HepG2 (cell line): ENCODE data around the gene MYO18B. TPM values are rescaled to one million over a fixed set of nuclear protein-coding genes. Genes with fewer than 3 reads are reported as not detected.

Source experiments
- ATAC-seq: fragments of 200-7000 bp; cut with Tn5 transposase; 3 replicates; pipeline ENCODE4 v1.9.1; 2020; ENCODE audit warnings: mild to moderate bottlenecking, moderate library complexity
- BruUV-seq: library from RNA; stranded (reverse); fragments of 400-500 nt; replicated peaks from 2 replicates; lab custom pipeline; 2021; lab: Mats Ljungman, UMichigan
- CTCF ChIA-PET: fragments of 300-600 bp; formaldehyde crosslinking; extraction: SDS; loops from one replicate; lab custom pipeline; 2021; ENCODE audit warnings: low total read pairs, inconsistent platforms, low intra/inter-chr PET ratio; lab: Yijun Ruan, JAX
- POLR2A ChIA-PET: fragments of 350-600 bp; sonication (Branson Sonifier 250); formaldehyde crosslinking; loops from one replicate; lab custom pipeline; 2020; ENCODE audit warnings: antibody characterized with exemption, inconsistent platforms; lab: Yijun Ruan, JAX
- DNase-seq: peaks from one replicate; pipeline ENCODE4 v3.0.0-alpha.2; 2015; ENCODE audit warnings: low spot score
- FAIRE-seq: peaks from 3 replicates; lab custom pipeline; 2011; peaks lifted over from hg19 to GRCh38; lab: Jason Lieb, UNC
- H2AFZ ChIP-seq: one replicate; pipeline ENCODE4 v1.6.1; 2011; ENCODE audit warnings: low read length, inconsistent platforms
- H3K27ac ChIP-seq: fragments of 300-600 bp; 3 replicates; pipeline ENCODE4 v1.8.0; 2011; ENCODE audit warnings: mixed run types, mild to moderate bottlenecking, mixed read lengths, low read length, inconsistent platforms; ENCODE audit not compliant: insufficient read depth; ENCODE audit errors: extremely low read length
- H3K27me3 ChIP-seq, 2 experiments: fragments of 200-600 bp in 1 of 2; 2 replicates in 1 of 2; 3 replicates in 1 of 2; pipeline versions ENCODE4 v1.6.0 to v1.8.0; 2011; ENCODE audit warnings: low read length in 2 of 2, mild to moderate bottlenecking in 2 of 2, moderate library complexity in 2 of 2, inconsistent platforms in 1 of 2; ENCODE audit not compliant: insufficient read depth in 2 of 2, control insufficient read depth in 1 of 2
- H3K36me3 ChIP-seq, 2 experiments: fragments of 200-600 bp in 1 of 2; replicated peaks in 1 of 2; 2 replicates in 1 of 2; 3 replicates in 1 of 2; pipeline versions ENCODE4 v1.5.1 to v1.8.0; 2011; ENCODE audit warnings: low read length in 2 of 2, inconsistent platforms in 1 of 2; ENCODE audit not compliant: insufficient read depth in 2 of 2, control insufficient read depth in 1 of 2
- H3K4me1 ChIP-seq: 2 replicates; pipeline ENCODE4 v1.5.1; 2012; ENCODE audit warnings: low read length, inconsistent platforms; ENCODE audit not compliant: insufficient read depth
- H3K4me2 ChIP-seq: 2 replicates; pipeline ENCODE4 v1.6.0; 2011; ENCODE audit warnings: low read depth, low read length, inconsistent platforms
- H3K4me3 ChIP-seq, 3 experiments: fragments of 200-600 bp in 1 of 3; sonication (generic), shearing (Covaris generic) in 1 of 3; replicated peaks in 1 of 3; 2 replicates each; pipeline ENCODE4 v1.5.1; 2011 to 2016; ENCODE audit warnings: low read length in 3 of 3, inconsistent platforms in 2 of 3, low read depth in 2 of 3, mild to moderate bottlenecking in 2 of 3, control low read depth in 1 of 3, mixed read lengths in 1 of 3; ENCODE audit not compliant: insufficient read depth in 1 of 3
- H3K79me2 ChIP-seq: one replicate; pipeline ENCODE4 v1.6.1; 2011; ENCODE audit warnings: low read length, inconsistent platforms; ENCODE audit not compliant: insufficient read depth
- H3K9ac ChIP-seq: 2 replicates; pipeline ENCODE4 v1.6.0; 2011; ENCODE audit warnings: mild to moderate bottlenecking, low read depth, low read length, inconsistent platforms; ENCODE audit not compliant: insufficient read depth
- H3K9me3 ChIP-seq: 2 replicates; pipeline ENCODE4 v1.5.1; 2012; ENCODE audit warnings: mild to moderate bottlenecking, low read length
- H4K20me1 ChIP-seq: 2 replicates; pipeline ENCODE4 v1.6.0; 2011; ENCODE audit warnings: inconsistent platforms, mild to moderate bottlenecking, low read length, moderate library complexity; ENCODE audit not compliant: insufficient read depth
- AGO2 ChIP-seq: fragments of 200-400 bp; formaldehyde crosslinking; optimal IDR thresholded peaks from 2 replicates; pipeline ENCODE3; 2017; ENCODE audit warnings: mild to moderate bottlenecking, low read depth, low read length, moderate library complexity
- AHR ChIP-seq: IDR thresholded peaks from 2 replicates; pipeline ENCODE4 v1.6.1; 2018; ENCODE audit warnings: missing genetic modification reagents, missing compliant biosample characterization
- KDM1A ChIP-seq: IDR thresholded peaks from 2 replicates; pipeline ENCODE4 v1.6.1; 2016; ENCODE audit warnings: missing compliant biosample characterization
- KLF12 ChIP-seq: sonication (generic); formaldehyde crosslinking; IDR thresholded peaks from 2 replicates; pipeline ENCODE4 v1.4.0; 2020; ENCODE audit warnings: missing genetic modification reagents, borderline replicate concordance
- KLF6 ChIP-seq: IDR thresholded peaks from 2 replicates; pipeline ENCODE4 v1.8.0; 2016; ENCODE audit warnings: missing biosample characterization, missing genetic modification reagents
- MTA1 ChIP-seq: sonication (generic); formaldehyde crosslinking; IDR thresholded peaks from 2 replicates; pipeline ENCODE4 v1.4.0; 2020; ENCODE audit warnings: missing genetic modification reagents, mild to moderate bottlenecking, borderline replicate concordance
- PRMT3 ChIP-seq: sonication (generic); formaldehyde crosslinking; IDR thresholded peaks from 2 replicates; pipeline ENCODE4 v1.8.1; 2022; ENCODE audit warnings: low read depth, mild to moderate bottlenecking, moderate library complexity, missing genetic modification reagents, borderline replicate concordance
- YEATS4 ChIP-seq: sonication (generic); formaldehyde crosslinking; IDR thresholded peaks from 2 replicates; pipeline ENCODE4 v1.4.0; 2020; ENCODE audit warnings: missing genetic modification reagents, borderline replicate concordance
- ZFP1 ChIP-seq: IDR thresholded peaks from 2 replicates; pipeline ENCODE4 v1.6.1; 2016
- ZMYM3 ChIP-seq: sonication (generic); formaldehyde crosslinking; IDR thresholded peaks from 2 replicates; pipeline ENCODE4 v1.5.1; 2020; ENCODE audit warnings: mild to moderate bottlenecking, missing genetic modification reagents
- ZNF101 ChIP-seq: sonication (generic); formaldehyde crosslinking; IDR thresholded peaks from 2 replicates; pipeline ENCODE4 v1.4.0; 2020; ENCODE audit warnings: mild to moderate bottlenecking, low read depth, missing genetic modification reagents, borderline replicate concordance
- ZNF264 ChIP-seq: sonication (generic); formaldehyde crosslinking; IDR thresholded peaks from 2 replicates; pipeline ENCODE4 v1.4.0; 2020; ENCODE audit warnings: missing genetic modification reagents
- ZNF326 ChIP-seq: sonication (generic); formaldehyde crosslinking; IDR thresholded peaks from 2 replicates; pipeline ENCODE4 v1.4.0; 2020; ENCODE audit warnings: missing genetic modification reagents, borderline replicate concordance
- ZNF33B ChIP-seq: sonication (generic); formaldehyde crosslinking; IDR thresholded peaks from 2 replicates; pipeline ENCODE4 v1.5.1; 2020; ENCODE audit warnings: mild to moderate bottlenecking, missing genetic modification reagents
- ZNF644 ChIP-seq: IDR thresholded peaks from 2 replicates; pipeline ENCODE4 v1.6.1; 2016; ENCODE audit warnings: low read depth
- ZNF747 ChIP-seq: sonication (generic); formaldehyde crosslinking; IDR thresholded peaks from 2 replicates; pipeline ENCODE4 v1.8.1; 2023; ENCODE audit warnings: missing genetic modification reagents, mild to moderate bottlenecking, borderline replicate concordance
- WGBS: methylation state at CpG from one replicate; pipeline ENCODE4 v1.1.6; 2017; ENCODE audit warnings: low lambda C conversion rate; 5-methylcytosine and 5-hydroxymethylcytosine counted together
- in situ Hi-C: cut with HindIII; loops from 2 replicates; pipeline ENCODE4 v1.10.0; 2017; ENCODE audit warnings: low pct_unique_long_range_greater_than_20kb; ENCODE audit not compliant: extremely low pct_ligation_motif_present
- intact Hi-C: fragments of 100-400 bp; cut with micrococcal nuclease; formaldehyde crosslinking; loops from one replicate; pipeline ENCODE4 v1.10.0; 2022; ENCODE audit not compliant: unreplicated experiment
- polyA plus RNA-seq, 8 experiments: library from polyadenylated mRNA; depleted of rRNA in 3 of 8; stranded (reverse) in 7 of 8; unstranded in 1 of 8; fragments of >200 nt; fragmentation: Illumina TruSeq in 4 of 8; extraction: Trizol in 4 of 8; gene quantifications; 2 replicates each; pipeline versions ENCODE4 v1.2.1 to v1.2.3, GENCODE V29; 2011 to 2016; ENCODE audit warnings: low read depth in 4 of 8, missing spikeins in 1 of 8, mixed read lengths in 1 of 8; ENCODE audit not compliant: insufficient read depth in 1 of 8
- total RNA-seq, 5 experiments: library from RNA; depleted of rRNA; stranded (reverse); fragments of >200 nt; fragmentation: Illumina TruSeq; extraction: Trizol; gene quantifications; 2 replicates each; pipeline ENCODE4 v1.2.3, GENCODE V29; 2016; ENCODE audit warnings: low read depth in 1 of 5
- TF ChIP-seq, protein P1 (sequence below): sonication (generic); formaldehyde crosslinking; IDR thresholded peaks from 2 replicates; pipeline ENCODE4 v1.4.0; 2020; ENCODE audit warnings: missing genetic modification reagents
- TF ChIP-seq, protein P2 (sequence below): IDR thresholded peaks from 2 replicates; pipeline ENCODE4 v1.6.1; 2016; ENCODE audit warnings: low read depth

The MYO18B gene
- total and polyA plus RNA-seq, 2 of the 13 experiments (the other 11 are each of a cell fraction or from before 2014, with no cell fraction given), result 0.01 TPM; not detected in 1

DNA sequence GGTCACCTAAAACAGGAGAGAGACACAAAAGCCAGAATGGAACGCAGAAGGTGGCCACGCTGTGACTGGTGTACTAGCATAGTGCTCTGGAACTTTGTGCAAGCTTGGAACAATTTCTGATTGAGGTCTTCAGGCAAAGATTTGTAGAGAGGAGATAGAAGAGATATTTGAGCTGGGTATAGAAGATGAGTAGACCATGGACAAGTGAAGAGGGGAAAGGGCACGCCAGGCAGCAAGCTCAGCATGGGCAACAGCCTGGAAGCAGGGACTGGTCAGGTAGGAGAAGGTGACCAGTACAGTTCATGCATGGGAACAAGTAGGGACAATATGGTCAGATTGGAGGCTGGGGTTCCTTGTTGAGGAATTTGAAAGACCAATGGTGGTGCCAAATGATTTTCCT lies 24.4 kb downstream of the MYO18B start:
- Histone ChIP-seq H3K9ac (no peak overlapping the region), H3K4me3 (no peak overlapping the region), H3K4me2 (no peak overlapping the region), H3K27ac (no peak overlapping the region), H3K4me1 (peaks cover 10% of the 10 kb centered on the region), H3K9me3 (peaks cover 18% of the 10 kb centered on the region), H4K20me1 (no peaks in the 10 kb centered on the region), H3K36me3 (no peaks in the 10 kb centered on the region), H2AFZ (no peak overlapping the region), H3K79me2 (no peaks in the 10 kb centered on the region), H3K27me3 (peaks cover 7 to 27% of the 10 kb centered on the region in 2 experiments; a peak in 3 of 5 replicates)
- intact Hi-C loops, result no loop called here
- ChIA-PET POLR2A (no interaction called here), CTCF (no interaction called here)
- no peak for TF ChIP-seq MTA1 (CRISPR knock-in tag)
- TF ChIP-seq ZNF264 (CRISPR knock-in tag), result no peak
- no peak for TF ChIP-seq KLF6 (CRISPR knock-in tag)
- no peak for TF ChIP-seq ZNF33B (CRISPR knock-in tag)
- TF ChIP-seq ZFP1, result peak; percentile 98; the same call in 1 of the 2 replicates
- no peak for TF ChIP-seq ZNF101 (CRISPR knock-in tag)
- TF ChIP-seq YEATS4 (CRISPR knock-in tag), result no peak
- TF ChIP-seq ZNF644 (CRISPR knock-in tag), result no peak
- no peak for ATAC-seq
- 50% methylated on average over 3 of the region's 3 CpGs for WGBS
- no peak for DNase-seq
- FAIRE-seq, result no peak
- in situ Hi-C loops, result no loop called here
- no TSS peak for BruUV-seq

DNA sequence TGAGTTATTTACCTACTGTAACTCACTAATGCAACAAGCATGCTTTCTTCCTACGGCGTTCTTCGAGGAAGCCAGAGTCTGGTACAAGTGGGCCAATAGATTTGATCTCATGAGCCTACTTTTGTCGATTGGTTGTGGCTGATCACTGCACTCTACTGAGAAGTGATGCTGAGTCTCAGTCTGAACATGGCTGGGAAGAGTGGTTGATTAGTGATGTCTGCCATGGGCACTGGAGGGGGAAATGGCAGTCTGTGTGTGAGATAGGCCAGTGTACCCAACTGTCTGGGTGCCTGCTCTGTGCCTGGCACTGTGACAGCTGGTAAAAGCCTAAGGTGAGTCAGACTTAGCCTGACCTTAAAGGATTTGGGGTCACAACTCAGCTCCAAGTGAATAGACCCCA lies 28.3 kb downstream of the MYO18B start:
- Histone ChIP-seq H3K27me3 (peaks cover 7 to 27% of the 10 kb centered on the region in 2 experiments; a peak in 3 of 5 replicates), H3K36me3 (no peaks in the 10 kb centered on the region), H3K27ac (no peak overlapping the region), H3K4me3 (no peak overlapping the region), H3K79me2 (no peaks in the 10 kb centered on the region), H3K4me2 (no peak overlapping the region), H3K4me1 (0 out of 2 replicates have a peak, but pooled peaks cover 6% of the 10 kb centered on the region), H3K9ac (no peak overlapping the region), H3K9me3 (peaks cover 18% of the 10 kb centered on the region), H2AFZ (no peak overlapping the region), H4K20me1 (no peaks in the 10 kb centered on the region)
- ATAC-seq, result no peak
- no peak for FAIRE-seq
- intact Hi-C loops, result loop anchor here (5.0 kb wide), 2 partner anchors 68 to 228 kb away; no protein-coding TSS in a partner anchor
- WGBS, result 90% methylated on average over 4 of the region's 4 CpGs
- DNase-seq, result no peak
- ChIA-PET POLR2A (no interaction called here), CTCF (no interaction called here)
- no TSS peak for BruUV-seq
- in situ Hi-C loops, result loop anchor here (5.0 kb wide), 2 partner anchors 308 to 562 kb away; no protein-coding TSS in a partner anchor
- TF ChIP-seq, protein P1, sequence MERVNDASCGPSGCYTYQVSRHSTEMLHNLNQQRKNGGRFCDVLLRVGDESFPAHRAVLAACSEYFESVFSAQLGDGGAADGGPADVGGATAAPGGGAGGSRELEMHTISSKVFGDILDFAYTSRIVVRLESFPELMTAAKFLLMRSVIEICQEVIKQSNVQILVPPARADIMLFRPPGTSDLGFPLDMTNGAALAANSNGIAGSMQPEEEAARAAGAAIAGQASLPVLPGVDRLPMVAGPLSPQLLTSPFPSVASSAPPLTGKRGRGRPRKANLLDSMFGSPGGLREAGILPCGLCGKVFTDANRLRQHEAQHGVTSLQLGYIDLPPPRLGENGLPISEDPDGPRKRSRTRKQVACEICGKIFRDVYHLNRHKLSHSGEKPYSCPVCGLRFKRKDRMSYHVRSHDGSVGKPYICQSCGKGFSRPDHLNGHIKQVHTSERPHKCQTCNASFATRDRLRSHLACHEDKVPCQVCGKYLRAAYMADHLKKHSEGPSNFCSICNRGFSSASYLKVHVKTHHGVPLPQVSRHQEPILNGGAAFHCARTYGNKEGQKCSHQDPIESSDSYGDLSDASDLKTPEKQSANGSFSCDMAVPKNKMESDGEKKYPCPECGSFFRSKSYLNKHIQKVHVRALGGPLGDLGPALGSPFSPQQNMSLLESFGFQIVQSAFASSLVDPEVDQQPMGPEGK (CRISPR knock-in tag), result no peak
- TF ChIP-seq ZNF747 (CRISPR knock-in tag), result no peak
- TF ChIP-seq KDM1A (CRISPR knock-in tag), result no peak
- TF ChIP-seq, protein P2, sequence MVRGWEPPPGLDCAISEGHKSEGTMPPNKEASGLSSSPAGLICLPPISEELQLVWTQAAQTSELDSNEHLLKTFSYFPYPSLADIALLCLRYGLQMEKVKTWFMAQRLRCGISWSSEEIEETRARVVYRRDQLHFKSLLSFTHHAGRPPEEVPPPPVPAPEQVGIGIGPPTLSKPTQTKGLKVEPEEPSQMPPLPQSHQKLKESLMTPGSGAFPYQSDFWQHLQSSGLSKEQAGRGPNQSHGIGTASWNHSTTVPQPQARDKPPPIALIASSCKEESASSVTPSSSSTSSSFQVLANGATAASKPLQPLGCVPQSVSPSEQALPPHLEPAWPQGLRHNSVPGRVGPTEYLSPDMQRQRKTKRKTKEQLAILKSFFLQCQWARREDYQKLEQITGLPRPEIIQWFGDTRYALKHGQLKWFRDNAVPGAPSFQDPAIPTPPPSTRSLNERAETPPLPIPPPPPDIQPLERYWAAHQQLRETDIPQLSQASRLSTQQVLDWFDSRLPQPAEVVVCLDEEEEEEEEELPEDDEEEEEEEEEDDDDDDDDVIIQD (CRISPR knock-in tag), result no peak
- TF ChIP-seq AGO2, result no peak
- TF ChIP-seq ZNF326 (CRISPR knock-in tag), result no peak
- TF ChIP-seq KLF12 (CRISPR knock-in tag), result no peak
- no peak for TF ChIP-seq AHR
- TF ChIP-seq ZMYM3 (CRISPR knock-in tag), result no peak
- TF ChIP-seq PRMT3 (CRISPR knock-in tag), result no peak
